Right atrium auricular region (tissue), 2 donors: ENCODE measurements around the gene SLC22A16. TPM values are rescaled to one million over a fixed set of nuclear protein-coding genes. Genes with fewer than 3 reads are reported as not detected.

Experiments
- DNase-seq: peaks from one replicate; pipeline ENCODE4 v3.0.0-alpha.2; 2019; ENCODE audit warnings: low spot score
- H3K27ac ChIP-seq, 2 donors: fragments of 200-600 bp; sonication (generic); 1 replicate in 1 of 2; 2 replicates in 1 of 2; pipeline ENCODE4 v1.5.1; 2016 to 2019
- H3K27me3 ChIP-seq, 2 donors: fragments of 200-600 bp; sonication (generic); one replicate each; pipeline versions ENCODE4 v1.5.1 to v1.6.0; 2017 to 2019
- H3K36me3 ChIP-seq: fragments of 200-600 bp; sonication (generic); one replicate; pipeline ENCODE4 v1.5.1; 2016
- H3K4me1 ChIP-seq, 2 donors: fragments of 200-600 bp; sonication (generic); one replicate each; pipeline versions ENCODE4 v1.5.1 to v1.6.0; 2017 to 2019
- H3K4me3 ChIP-seq, 2 donors: fragments of 200-600 bp; sonication (generic); 1 replicate in 1 of 2; 2 replicates in 1 of 2; pipeline ENCODE4 v1.5.1; 2017 to 2019; ENCODE audit warnings: mild to moderate bottlenecking in 1 of 2, moderate library complexity in 1 of 2
- H3K9me3 ChIP-seq, 2 donors: fragments of 200-600 bp; sonication (generic); one replicate each; pipeline ENCODE4 v1.5.1; 2019
- total RNA-seq, 2 donors: library from RNA; depleted of rRNA; stranded (reverse); fragments of >200 nt; gene quantifications; one replicate each; pipeline ENCODE4 v1.1.0, GENCODE V29; 2016
- TF ChIP-seq, protein P1 (sequence below), 2 donors: fragments of 200-600 bp; sonication (generic); IDR thresholded peaks; one replicate each; pipeline ENCODE4 v1.5.1; 2019; ENCODE audit warnings: antibody characterized with exemption in 2 of 2

Gene SLC22A16
- total RNA-seq, 2 donors from 2014 or later, result not detected

DNA sequence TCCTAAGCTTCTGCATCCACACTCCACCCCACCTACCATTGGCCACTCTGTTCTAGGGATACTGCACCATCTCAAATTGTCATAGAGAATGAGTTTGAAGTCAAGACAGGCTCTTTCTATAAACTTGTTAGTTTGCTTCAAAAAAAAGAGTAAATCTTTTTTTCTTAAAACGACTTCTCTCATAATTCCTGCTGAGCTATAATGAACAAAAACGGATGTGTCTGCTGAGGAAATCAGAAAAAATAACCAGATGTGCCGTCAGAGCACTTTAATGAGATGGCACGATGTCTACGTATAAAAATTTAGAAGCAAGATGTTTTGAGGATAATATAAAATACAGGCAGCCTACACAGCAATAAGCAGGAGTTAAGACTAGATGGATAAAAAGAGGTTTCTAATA lies 37.1 kb downstream of the SLC22A16 start:
- DNase-seq, result no peak
- Histone ChIP-seq H3K4me3 (no peak overlapping the region), H3K9me3 (peaks cover 0 to 2% of the 10 kb centered on the region in 2 donors), H3K36me3 (no peaks in the 10 kb centered on the region), H3K4me1 (no peaks in the 10 kb centered on the region), H3K27ac (no peak overlapping the region), H3K27me3 (no peaks in the 10 kb centered on the region)
- TF ChIP-seq, protein P1, sequence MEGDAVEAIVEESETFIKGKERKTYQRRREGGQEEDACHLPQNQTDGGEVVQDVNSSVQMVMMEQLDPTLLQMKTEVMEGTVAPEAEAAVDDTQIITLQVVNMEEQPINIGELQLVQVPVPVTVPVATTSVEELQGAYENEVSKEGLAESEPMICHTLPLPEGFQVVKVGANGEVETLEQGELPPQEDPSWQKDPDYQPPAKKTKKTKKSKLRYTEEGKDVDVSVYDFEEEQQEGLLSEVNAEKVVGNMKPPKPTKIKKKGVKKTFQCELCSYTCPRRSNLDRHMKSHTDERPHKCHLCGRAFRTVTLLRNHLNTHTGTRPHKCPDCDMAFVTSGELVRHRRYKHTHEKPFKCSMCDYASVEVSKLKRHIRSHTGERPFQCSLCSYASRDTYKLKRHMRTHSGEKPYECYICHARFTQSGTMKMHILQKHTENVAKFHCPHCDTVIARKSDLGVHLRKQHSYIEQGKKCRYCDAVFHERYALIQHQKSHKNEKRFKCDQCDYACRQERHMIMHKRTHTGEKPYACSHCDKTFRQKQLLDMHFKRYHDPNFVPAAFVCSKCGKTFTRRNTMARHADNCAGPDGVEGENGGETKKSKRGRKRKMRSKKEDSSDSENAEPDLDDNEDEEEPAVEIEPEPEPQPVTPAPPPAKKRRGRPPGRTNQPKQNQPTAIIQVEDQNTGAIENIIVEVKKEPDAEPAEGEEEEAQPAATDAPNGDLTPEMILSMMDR (IDR thresholded peaks at IDR 0.05), result no peak

DNA sequence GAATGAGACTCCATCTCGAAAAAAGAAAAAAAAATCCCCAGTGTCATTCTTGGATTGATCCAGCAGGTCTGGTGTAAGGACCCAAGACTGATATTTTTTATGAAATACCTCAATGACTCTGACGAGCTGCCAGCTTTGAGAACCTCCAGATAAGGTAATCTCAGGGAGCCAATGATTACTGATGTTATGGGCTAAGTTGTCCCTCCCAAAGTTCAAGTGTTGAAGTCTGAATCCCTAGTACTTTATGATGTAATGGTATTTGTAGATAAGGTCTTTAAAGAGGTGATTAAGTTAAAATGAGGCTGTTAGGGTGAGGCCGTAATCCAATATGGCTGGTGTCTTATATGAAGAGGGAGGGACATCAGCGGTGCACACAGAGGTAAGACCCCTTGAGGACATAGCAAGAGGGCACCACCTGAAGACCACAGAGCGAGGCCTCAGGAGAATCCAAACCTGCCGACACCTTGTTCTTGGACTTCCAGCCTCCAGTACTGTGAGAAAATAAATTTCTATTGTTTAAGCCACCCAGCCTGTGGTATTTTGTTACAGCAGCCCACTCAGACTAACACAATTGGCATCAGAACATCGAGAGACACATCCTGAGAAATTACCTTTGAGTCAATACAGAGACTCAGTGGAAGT lies 41.3 kb downstream of the SLC22A16 start:
- Histone ChIP-seq H3K9me3 (peaks cover 0 to 2% of the 10 kb centered on the region in 2 donors), H3K4me1 (peaks cover 0 to 3% of the 10 kb centered on the region in 2 donors), H3K36me3 (no peaks in the 10 kb centered on the region), H3K27ac (no peak overlapping the region), H3K4me3 (no peak overlapping the region), H3K27me3 (no peaks in the 10 kb centered on the region)
- DNase-seq, result no peak
- TF ChIP-seq, protein P1 (IDR thresholded peaks at IDR 0.05), result no peak

DNA sequence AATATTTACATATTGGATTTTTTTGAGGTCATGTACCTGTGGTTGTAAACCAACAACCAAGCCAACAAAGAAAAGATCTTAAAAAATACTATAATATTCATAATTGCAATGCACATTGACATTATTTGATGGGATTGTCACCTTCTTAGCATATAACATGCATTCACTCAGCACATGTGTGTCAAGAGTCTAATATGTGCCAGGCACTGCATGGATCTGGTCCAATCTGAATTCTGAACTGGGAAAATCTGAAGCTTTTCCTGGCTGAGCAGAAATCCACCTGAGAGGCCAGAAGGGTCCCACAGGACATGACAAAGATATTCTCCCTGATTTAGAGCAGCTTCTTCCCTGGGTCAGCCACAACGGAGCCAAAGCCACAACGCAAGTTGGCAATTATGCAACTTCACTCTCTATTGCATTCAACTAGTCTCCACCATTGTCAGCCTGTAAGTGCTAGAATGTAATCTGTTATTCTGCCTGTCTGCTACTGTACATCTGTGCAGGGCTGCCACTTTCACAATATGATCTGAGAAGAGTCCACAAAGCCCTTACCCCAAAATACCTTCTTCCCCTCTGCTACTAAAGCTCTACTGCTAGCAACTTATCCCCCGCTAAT lies 44.0 kb downstream of the SLC22A16 start:
- peaks cover 0 to 3% of the 10 kb centered on the region in 2 donors for H3K4me1 ChIP-seq
- peaks cover 0 to 2% of the 10 kb centered on the region in 2 donors for H3K9me3 ChIP-seq
- H3K36me3 ChIP-seq, result no peaks in the 10 kb centered on the region
- H3K4me3 ChIP-seq, result no peak overlapping the region
- H3K27ac ChIP-seq, result no peak overlapping the region
- H3K27me3 ChIP-seq, result no peaks in the 10 kb centered on the region
- no peak for DNase-seq
- TF ChIP-seq, protein P1 (IDR thresholded peaks at IDR 0.05), result no peak

DNA sequence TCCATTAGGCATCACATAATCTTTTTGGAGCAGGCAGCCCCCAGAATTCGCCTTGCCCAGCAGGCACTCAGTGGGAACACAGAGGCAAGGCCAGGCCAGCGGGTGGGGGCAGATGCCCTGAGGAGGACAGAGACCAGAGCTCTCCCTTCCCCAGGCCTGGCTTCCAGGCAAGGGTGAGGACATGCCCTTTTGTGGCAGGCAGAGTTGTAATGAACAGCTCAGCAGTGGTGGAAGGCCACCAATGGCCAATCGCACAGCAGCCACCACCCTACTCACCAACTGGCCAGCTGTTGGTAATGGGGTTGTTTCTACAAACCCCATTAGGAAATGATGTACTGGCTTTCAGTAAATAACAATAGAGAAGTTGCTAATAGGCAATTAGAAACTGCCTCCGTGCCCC lies 45.7 kb downstream of the SLC22A16 start:
- H3K4me1 ChIP-seq, result peaks cover 0 to 3% of the 10 kb centered on the region in 2 donors
- no peak overlapping the region for H3K27ac ChIP-seq
- TF ChIP-seq, protein P1 (IDR thresholded peaks at IDR 0.05), result no peak
- H3K4me3 ChIP-seq, result no peak overlapping the region
- H3K9me3 ChIP-seq, result peaks cover 0 to 2% of the 10 kb centered on the region in 2 donors
- no peaks in the 10 kb centered on the region for H3K27me3 ChIP-seq
- H3K36me3 ChIP-seq, result no peaks in the 10 kb centered on the region
- DNase-seq, result no peak

DNA sequence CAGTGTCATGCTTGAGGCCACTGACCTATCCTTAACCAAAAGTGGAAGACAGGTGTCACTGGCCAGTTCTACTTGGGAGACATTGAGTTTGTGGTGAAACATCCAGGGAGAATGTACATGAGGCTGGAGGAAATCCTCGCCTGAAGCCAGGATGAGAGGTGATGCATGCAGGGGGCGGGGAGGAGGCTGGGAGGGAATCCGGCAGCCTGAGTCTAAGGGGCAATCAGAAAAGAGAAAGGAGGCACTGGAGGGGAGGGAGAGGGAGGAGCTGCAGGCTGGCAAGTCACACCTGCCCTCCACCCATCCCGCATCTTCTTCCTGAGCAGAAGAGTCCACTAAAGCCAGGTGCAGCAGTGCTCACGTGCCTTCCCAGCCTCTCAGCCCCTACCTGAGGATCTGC lies 46.2 kb downstream of the SLC22A16 start:
- no peaks in the 10 kb centered on the region for H3K36me3 ChIP-seq
- TF ChIP-seq, protein P1 (IDR thresholded peaks at IDR 0.05), result no peak
- no peak overlapping the region for H3K27ac ChIP-seq
- peaks cover 0 to under 1% of the 10 kb centered on the region in 2 donors for H3K9me3 ChIP-seq
- H3K4me1 ChIP-seq, result peaks cover 0 to 3% of the 10 kb centered on the region in 2 donors
- H3K4me3 ChIP-seq, result no peak overlapping the region
- no peaks in the 10 kb centered on the region for H3K27me3 ChIP-seq
- no peak for DNase-seq
